Right renal cortex interstitium (tissue), 3 donors: ENCODE data around the gene OTUD4. TPM values are rescaled to one million over a fixed set of nuclear protein-coding genes. Genes with fewer than 3 reads are reported as not detected.
"Not testable (repeated sequence)": the region's sequence is repeated elsewhere in the genome, so short reads cannot be mapped to it uniquely, and the experiment has no call there.

Experiments used
- DNase-seq, 3 donors: peaks; one replicate each; pipeline ENCODE4 v3.0.0-alpha.2; 2013; ENCODE audit warnings: low read depth in 3 of 3, low spot score in 2 of 3
- polyA plus RNA-seq, 3 donors: library from polyadenylated mRNA; unstranded; fragments of 120-200 nt; gene quantifications; one replicate each; pipeline ENCODE4 v1.2.1, GENCODE V29; 2013; ENCODE audit not compliant: insufficient read length in 3 of 3

Gene OTUD4
- polyA plus RNA-seq, result 10 to 100 TPM; 38.5 to 40.0 (median 38.6) TPM

- DNase-seq, result peak; percentile 66 to 89 (median 86)
Measured at GRCh38 chr4:145180298-145181090, at the start of gene OTUD4. Gene OTUD4, minus strand, starts transcription at chr4:145180589. Its CDS starts 616 bp downstream, at chr4:145179973.

- DNase-seq, result not testable (repeated sequence)
Measured at GRCh38 chr4:145223228-145223627, 42.8 kb upstream of the OTUD4 start.

- not testable (repeated sequence) for DNase-seq
Measured at GRCh38 chr4:145221529-145221928, 41.1 kb upstream of the OTUD4 start.

- no peak for DNase-seq
Measured at GRCh38 chr4:145219090-145219489, 38.7 kb upstream of the OTUD4 start.

GRCh38 chr4:145218251-145218650 is 37.9 kb upstream of the OTUD4 start:
- DNase-seq, result peak in 1 of 3 donors; percentile 21

- DNase-seq, result no peak
Measured at GRCh38 chr4:145217349-145217748, 37.0 kb upstream of the OTUD4 start.

- no peak for DNase-seq
Measured at GRCh38 chr4:145216535-145216934, 36.1 kb upstream of the OTUD4 start.

- no peak for DNase-seq
Measured at GRCh38 chr4:145213245-145213644, 32.9 kb upstream of the OTUD4 start.

- DNase-seq, result no peak
Measured at GRCh38 chr4:145207934-145208333, 27.5 kb upstream of the OTUD4 start.

GRCh38 chr4:145203410-145203809 is 23.0 kb upstream of the OTUD4 start:
- no peak for DNase-seq

- no peak for DNase-seq
Measured at GRCh38 chr4:145200366-145200765, 20.0 kb upstream of the OTUD4 start.

GRCh38 chr4:145199051-145199716 is 18.8 kb upstream of the OTUD4 start:
- no peak for DNase-seq

GRCh38 chr4:145196747-145197146 is 16.4 kb upstream of the OTUD4 start:
- DNase-seq, result no peak

GRCh38 chr4:145195167-145195952 is 15.0 kb upstream of the OTUD4 start:
- DNase-seq, result no peak

- no peak for DNase-seq
Measured at GRCh38 chr4:145189981-145190380, 9.6 kb upstream of the OTUD4 start.

- DNase-seq, result no peak
Measured at GRCh38 chr4:145186729-145187128, 6.3 kb upstream of the OTUD4 start.

GRCh38 chr4:145183581-145183980 is 3.2 kb upstream of the OTUD4 start:
- no peak for DNase-seq

GRCh38 chr4:145183023-145183422 is 2.6 kb upstream of the OTUD4 start:
- no peak for DNase-seq

GRCh38 chr4:145182222-145182621 is 1.8 kb upstream of the OTUD4 start:
- no peak for DNase-seq

- no peak for DNase-seq
Measured at GRCh38 chr4:145181091-145181501, 707 bp upstream of the OTUD4 start.

- not testable (repeated sequence) for DNase-seq
Measured at GRCh38 chr4:145179861-145180297, 510 bp downstream of the OTUD4 start.
